DOHH2 (cell line): ENCODE data around the gene MLLT6.

Experiments used
- CTCF ChIP-seq: fragments of 200-600 bp; sonication (generic); IDR thresholded peaks from one replicate; pipeline ENCODE4 v1.5.1; 2014; ENCODE audit warnings: antibody characterized with exemption, mild to moderate bottlenecking, low read depth, low read length; ENCODE audit not compliant: poor library complexity, severe bottlenecking
- EZH2phosphoT487 ChIP-seq: fragments of 200-600 bp; sonication (generic); IDR thresholded peaks from 2 replicates; pipeline ENCODE4 v1.6.1; 2017; ENCODE audit warnings: borderline replicate concordance, mild to moderate bottlenecking, antibody characterized with exemption, low read length, moderate library complexity, mixed read lengths

- TF ChIP-seq EZH2phosphoT487 (no peak), CTCF (no peak)
These were observed 44.4 kb downstream of the MLLT6 start for GRCh38 chr17:38749223-38750043.
